Astrocyte (in vitro differentiated cells and primary cell): Measurements from ENCODE around the gene STX16.

Experiments
- CTCF ChIP-seq: IDR thresholded peaks from 2 replicates; pipeline ENCODE4 v1.5.1; 2011; ENCODE audit warnings: low read depth, mild to moderate bottlenecking, inconsistent platforms, low read length, moderate library complexity; ENCODE audit not compliant: insufficient read depth
- EZH2 ChIP-seq: IDR thresholded peaks from 2 replicates; pipeline ENCODE4 v1.6.1; 2012; ENCODE audit warnings: mild to moderate bottlenecking, low read length, inconsistent platforms; ENCODE audit not compliant: insufficient read depth

- TF ChIP-seq EZH2 (no peak), CTCF (no peak)
Measured at GRCh38 chr20:58618351-58619076, 32.6 kb upstream of the STX16 start.
